A673 (cell line): ENCODE results near the gene GPATCH2. TPM values are rescaled to one million over a fixed set of nuclear protein-coding genes. Genes with fewer than 3 reads are reported as not detected.

ENCODE experiments used
- Bru-seq: library from RNA; stranded (reverse); fragments of 400-500 nt; gene quantifications from one replicate; lab custom pipeline; 2021; lab: Mats Ljungman, UMichigan
- BruChase-seq, 2 experiments: library from RNA; stranded (reverse); fragments of 400-500 nt; gene quantifications; one replicate each; lab custom pipeline; 2021; lab: Mats Ljungman, UMichigan
- BruUV-seq: library from RNA; stranded (reverse); fragments of 400-500 nt; replicated peaks from 2 replicates; lab custom pipeline; 2021; lab: Mats Ljungman, UMichigan
- CTCF ChIA-PET: fragments of 300-600 bp; sonication (Branson Sonifier 250); formaldehyde crosslinking; loops from one replicate; lab custom pipeline; 2022; ENCODE audit warnings: antibody characterized with exemption; lab: Charles Lee
- POLR2A ChIA-PET: fragments of 300-600 bp; sonication (Branson Sonifier 250); formaldehyde crosslinking; loops from one replicate; lab custom pipeline; 2022; ENCODE audit warnings: antibody characterized with exemption; ENCODE audit not compliant: low non-redundant PET; lab: Charles Lee
- DNase-seq: peaks from one replicate; pipeline ENCODE4 v3.0.0-alpha.2; 2015; ENCODE audit warnings: low spot score
- H3K27ac ChIP-seq: fragments of 200-600 bp; sonication (generic); 2 replicates; pipeline ENCODE4 v1.5.1; 2016; ENCODE audit warnings: mixed run types, low read depth, mild to moderate bottlenecking, mixed read lengths, antibody characterized with exemption, low read length; ENCODE audit not compliant: poor library complexity, severe bottlenecking
- H3K27me3 ChIP-seq: fragments of 200-600 bp; sonication (generic); replicated peaks from 2 replicates; pipeline ENCODE4 v1.6.1; 2017; ENCODE audit warnings: mixed run types, low read depth, mild to moderate bottlenecking, mixed read lengths, antibody characterized with exemption, low read length; ENCODE audit not compliant: insufficient read depth, poor library complexity
- H3K36me3 ChIP-seq: fragments of 200-600 bp; sonication (generic); 2 replicates; pipeline ENCODE4 v1.6.1; 2016; ENCODE audit warnings: mixed run types, mild to moderate bottlenecking, mixed read lengths, antibody characterized with exemption, low read length; ENCODE audit not compliant: insufficient read depth, poor library complexity, severe bottlenecking
- H3K4me1 ChIP-seq: fragments of 200-600 bp; sonication (generic); 2 replicates; pipeline ENCODE4 v1.6.1; 2017; ENCODE audit warnings: mixed run types, mild to moderate bottlenecking, mixed read lengths, antibody characterized with exemption, low read length; ENCODE audit not compliant: insufficient read depth, poor library complexity, severe bottlenecking
- H3K4me3 ChIP-seq: fragments of 200-600 bp; sonication (generic); 2 replicates; pipeline ENCODE4 v1.5.1; 2016; ENCODE audit warnings: low read depth, mixed run types, mild to moderate bottlenecking, mixed read lengths, low read length; ENCODE audit not compliant: poor library complexity, severe bottlenecking
- H3K9me3 ChIP-seq: fragments of 200-600 bp; sonication (generic); 2 replicates; pipeline ENCODE4 v1.6.1; 2016; ENCODE audit warnings: mixed run types, low read depth, mild to moderate bottlenecking, mixed read lengths, antibody characterized with exemption, low read length; ENCODE audit not compliant: poor library complexity, severe bottlenecking
- EZH2 ChIP-seq: fragments of 200-600 bp; sonication (generic); IDR thresholded peaks from 2 replicates; pipeline ENCODE4 v1.6.1; 2017; ENCODE audit warnings: borderline replicate concordance, low read depth, mild to moderate bottlenecking, mixed read lengths, antibody characterized with exemption, low read length; ENCODE audit not compliant: poor library complexity, severe bottlenecking
- intact Hi-C: fragments of 100-400 bp; cut with micrococcal nuclease; formaldehyde crosslinking; loops from one replicate; pipeline ENCODE4 v1.10.0; 2022; ENCODE audit not compliant: unreplicated experiment
- long read RNA-seq: library from polyadenylated mRNA; stranded (forward); transcript quantifications from one replicate; pipeline ENCODE4 v2.0.0, GENCODE V29; 2022
- total RNA-seq: library from RNA; stranded (reverse); gene quantifications from 2 replicates; pipeline ENCODE4 v1.2.3, GENCODE V29; 2021
- TF ChIP-seq, protein P1 (sequence below): fragments of 300-800, 200-600 bp; sonication (generic); conservative IDR thresholded peaks from 2 replicates; pipeline ENCODE4 v1.5.1; 2017; ENCODE audit warnings: low read depth, mild to moderate bottlenecking, antibody characterized with exemption, low read length, moderate library complexity, mixed read lengths

The GPATCH2 gene
- total RNA-seq (14.2 and 15.3 TPM in 2 replicates), Bru-seq, nascent RNA (percentile 64 among the genes with signal in this experiment), BruChase-seq, experiment 1, labeled RNA remaining after a 2-hour chase (percentile 68 among the genes with signal in this experiment), BruChase-seq, experiment 2, labeled RNA remaining after a 6-hour chase (percentile 59 among the genes with signal in this experiment)
- long read RNA-seq, full-length matches to known transcripts: 31 of 38 reads
- long read RNA-seq, partial matches to known transcripts: 2 of 38 reads
- long read RNA-seq, other reads (novel, unspliced or antisense): 5 of 38 reads

GRCh38 chr1:217630711-217631591 lies at the start of gene GPATCH2, which contains the start of gene SPATA17:
Gene GPATCH2, minus strand, starts transcription at chr1:217631090. Its CDS starts 119 bp downstream, at chr1:217630971.
Gene SPATA17, plus strand, starts transcription at chr1:217631344. Its CDS starts 35 bp downstream, at chr1:217631379.
- Histone ChIP-seq H3K4me3 (peak within 1 kb of the TSS; percentile 72), H3K27me3 (no peaks in the 10 kb centered on the region), H3K9me3 (no peaks in the 10 kb centered on the region), H3K27ac (peak within 1 kb of the TSS; percentile 99), H3K36me3 (no peaks in the 10 kb centered on the region), H3K4me1 (peaks cover 13% of the 10 kb centered on the region)
- peak; percentile 92 for DNase-seq
- intact Hi-C loops: no loop called here
- no peak for TF ChIP-seq EZH2
- TF ChIP-seq, protein P1, sequence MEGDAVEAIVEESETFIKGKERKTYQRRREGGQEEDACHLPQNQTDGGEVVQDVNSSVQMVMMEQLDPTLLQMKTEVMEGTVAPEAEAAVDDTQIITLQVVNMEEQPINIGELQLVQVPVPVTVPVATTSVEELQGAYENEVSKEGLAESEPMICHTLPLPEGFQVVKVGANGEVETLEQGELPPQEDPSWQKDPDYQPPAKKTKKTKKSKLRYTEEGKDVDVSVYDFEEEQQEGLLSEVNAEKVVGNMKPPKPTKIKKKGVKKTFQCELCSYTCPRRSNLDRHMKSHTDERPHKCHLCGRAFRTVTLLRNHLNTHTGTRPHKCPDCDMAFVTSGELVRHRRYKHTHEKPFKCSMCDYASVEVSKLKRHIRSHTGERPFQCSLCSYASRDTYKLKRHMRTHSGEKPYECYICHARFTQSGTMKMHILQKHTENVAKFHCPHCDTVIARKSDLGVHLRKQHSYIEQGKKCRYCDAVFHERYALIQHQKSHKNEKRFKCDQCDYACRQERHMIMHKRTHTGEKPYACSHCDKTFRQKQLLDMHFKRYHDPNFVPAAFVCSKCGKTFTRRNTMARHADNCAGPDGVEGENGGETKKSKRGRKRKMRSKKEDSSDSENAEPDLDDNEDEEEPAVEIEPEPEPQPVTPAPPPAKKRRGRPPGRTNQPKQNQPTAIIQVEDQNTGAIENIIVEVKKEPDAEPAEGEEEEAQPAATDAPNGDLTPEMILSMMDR: peak; percentile 38; the same call in 1 of the 2 replicates
- CTCF ChIA-PET: no interaction called here
- BruUV-seq: no TSS peak
- POLR2A ChIA-PET: interaction anchor here (0.6 to 1.1 kb wide), 2 partner anchors 23 to 1783 kb away, joined by 3 to 7 read pairs; no protein-coding TSS in a partner anchor

DNA sequence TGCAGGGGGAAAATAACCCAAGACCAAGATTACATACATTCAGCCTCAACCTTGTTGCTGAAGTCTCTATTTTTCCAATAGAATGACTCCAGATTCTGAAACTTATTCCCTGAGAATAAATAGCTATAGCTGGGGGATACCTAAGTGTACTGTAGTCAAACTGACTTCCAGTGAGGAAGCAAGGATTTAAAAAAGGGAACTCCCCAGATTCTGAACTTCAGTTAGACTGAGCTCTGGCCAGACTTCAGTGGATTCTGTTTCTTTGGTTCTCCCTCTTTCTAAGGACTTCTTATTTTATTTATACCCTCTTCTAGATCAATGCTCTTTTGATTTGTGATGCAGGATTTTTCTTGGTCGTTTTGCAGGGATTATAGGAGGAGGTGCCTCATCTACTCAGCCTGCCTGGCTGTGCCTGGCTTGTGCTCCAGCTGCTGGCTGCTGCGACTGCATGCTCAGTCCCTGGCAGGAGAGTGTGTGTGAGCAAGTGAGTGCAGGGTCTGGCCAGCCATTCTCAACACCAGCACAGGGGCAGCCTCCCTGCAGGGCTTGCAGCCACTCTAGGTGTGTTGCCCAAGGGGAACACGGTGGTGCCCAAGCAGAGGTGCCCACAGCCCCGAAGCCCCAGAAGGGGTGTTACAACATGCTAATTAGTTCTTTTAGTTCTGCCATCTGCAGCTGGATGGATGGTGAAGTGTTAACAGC lies 43.3 kb upstream of the GPATCH2 start:
- ChIA-PET CTCF (no interaction called here), POLR2A (no interaction called here)
- no peaks in the 10 kb centered on the region for H3K4me1 ChIP-seq
- H3K4me3 ChIP-seq: no peak overlapping the region
- no peaks in the 10 kb centered on the region for H3K9me3 ChIP-seq
- no peaks in the 10 kb centered on the region for H3K36me3 ChIP-seq
- no TSS peak for BruUV-seq
- H3K27ac ChIP-seq: no peak overlapping the region
- intact Hi-C loops: no loop called here
- DNase-seq: no peak
- TF ChIP-seq EZH2: no peak
- TF ChIP-seq, protein P1: no peak
- H3K27me3 ChIP-seq: peaks cover 5% of the 10 kb centered on the region

- Histone ChIP-seq H3K4me1 (no peaks in the 10 kb centered on the region), H3K27ac (no peak overlapping the region), H3K27me3 (peaks cover 5% of the 10 kb centered on the region), H3K9me3 (no peaks in the 10 kb centered on the region), H3K4me3 (no peak overlapping the region), H3K36me3 (no peaks in the 10 kb centered on the region)
- ChIA-PET CTCF (no interaction called here), POLR2A (no interaction called here)
- no TSS peak for BruUV-seq
- no peak for TF ChIP-seq EZH2
- TF ChIP-seq, protein P1: no peak
- DNase-seq: no peak
- intact Hi-C loops: no loop called here
Observed at GRCh38 chr1:217673387-217673786, 42.5 kb upstream of the GPATCH2 start.
